Activated naive CD4-positive, alpha-beta T cell (primary cell): ENCODE results near the gene ARHGEF16.
A peak's percentile ranks its signal among the peaks of the same experiment; 100 is the strongest.

ENCODE experiments used
- DNase-seq, 4 experiments: peaks; one replicate each; lab custom pipeline; 2025; lab: John Stamatoyannopoulos, UW

The ARHGEF16 gene

GRCh38 chr1:3482378-3482849 is 27.9 kb downstream of the ARHGEF16 start:
- DNase-seq = no peak

GRCh38 chr1:3483380-3483779 is 28.9 kb downstream of the ARHGEF16 start:
- no peak for DNase-seq

GRCh38 chr1:3483801-3484444 is 29.5 kb downstream of the ARHGEF16 start:
- peak in 1 of 4 experiments; percentile 28 for DNase-seq

GRCh38 chr1:3485016-3485415 is 30.6 kb downstream of the ARHGEF16 start:
- no peak for DNase-seq

- DNase-seq = no peak
Measured at GRCh38 chr1:3488432-3488831, 34.0 kb downstream of the ARHGEF16 start.

- DNase-seq = no peak
Measured at GRCh38 chr1:3490046-3490745, 35.7 kb downstream of the ARHGEF16 start.

- DNase-seq = peak; percentile 69 to 87 (median 78)
Measured at GRCh38 chr1:3491291-3492246, 37.1 kb downstream of the ARHGEF16 start.

- DNase-seq = no peak
Measured at GRCh38 chr1:3492545-3493246, 38.2 kb downstream of the ARHGEF16 start.

- no peak for DNase-seq
Measured at GRCh38 chr1:3494321-3495308, 40.1 kb downstream of the ARHGEF16 start.

GRCh38 chr1:3495776-3496745 is 41.6 kb downstream of the ARHGEF16 start:
- no peak for DNase-seq

GRCh38 chr1:3496916-3497315 is 42.5 kb downstream of the ARHGEF16 start:
- no peak for DNase-seq

GRCh38 chr1:3497521-3497920 is 43.1 kb downstream of the ARHGEF16 start:
- DNase-seq = no peak

GRCh38 chr1:3498246-3498930 is 43.9 kb downstream of the ARHGEF16 start:
- no peak for DNase-seq

- DNase-seq = no peak
Measured at GRCh38 chr1:3498986-3499385, 44.5 kb downstream of the ARHGEF16 start.

- DNase-seq = no peak
Measured at GRCh38 chr1:3499611-3500010, 45.1 kb downstream of the ARHGEF16 start.

- no peak for DNase-seq
Measured at GRCh38 chr1:3500265-3500835, 45.9 kb downstream of the ARHGEF16 start.

- no peak for DNase-seq
Measured at GRCh38 chr1:3501437-3501836, 47.0 kb downstream of the ARHGEF16 start.
